ENCODE data around the gene ATP6V0A4.

ATP6V0A4 gene

GRCh38 chr7:138663725-138664710 lies 134.0 kb downstream of the ATP6V0A4 start:
- DNase-seq (ENCODE audit: low spot score) (no peak), ATAC-seq (ENCODE audit: low read depth) (peak; percentile 60)
- Histone ChIP-seq H3K27ac (ENCODE audit: poor library complexity, severe bottlenecking) (no peak overlapping the region), H3K27me3 (ENCODE audit: insufficient read depth, poor library complexity, severe bottlenecking) (no peaks in the 10 kb centered on the region), H3K4me3 (ENCODE audit: severe bottlenecking) (peak overlapping the region; percentile 23), H3K4me1 (ENCODE audit: insufficient read depth, poor library complexity, severe bottlenecking) (no peaks in the 10 kb centered on the region), H3K9me3 (ENCODE audit: severe bottlenecking) (no peaks in the 10 kb centered on the region), H3K36me3 (ENCODE audit: low read depth) (no peaks in the 10 kb centered on the region)
- TF ChIP-seq, protein P1, sequence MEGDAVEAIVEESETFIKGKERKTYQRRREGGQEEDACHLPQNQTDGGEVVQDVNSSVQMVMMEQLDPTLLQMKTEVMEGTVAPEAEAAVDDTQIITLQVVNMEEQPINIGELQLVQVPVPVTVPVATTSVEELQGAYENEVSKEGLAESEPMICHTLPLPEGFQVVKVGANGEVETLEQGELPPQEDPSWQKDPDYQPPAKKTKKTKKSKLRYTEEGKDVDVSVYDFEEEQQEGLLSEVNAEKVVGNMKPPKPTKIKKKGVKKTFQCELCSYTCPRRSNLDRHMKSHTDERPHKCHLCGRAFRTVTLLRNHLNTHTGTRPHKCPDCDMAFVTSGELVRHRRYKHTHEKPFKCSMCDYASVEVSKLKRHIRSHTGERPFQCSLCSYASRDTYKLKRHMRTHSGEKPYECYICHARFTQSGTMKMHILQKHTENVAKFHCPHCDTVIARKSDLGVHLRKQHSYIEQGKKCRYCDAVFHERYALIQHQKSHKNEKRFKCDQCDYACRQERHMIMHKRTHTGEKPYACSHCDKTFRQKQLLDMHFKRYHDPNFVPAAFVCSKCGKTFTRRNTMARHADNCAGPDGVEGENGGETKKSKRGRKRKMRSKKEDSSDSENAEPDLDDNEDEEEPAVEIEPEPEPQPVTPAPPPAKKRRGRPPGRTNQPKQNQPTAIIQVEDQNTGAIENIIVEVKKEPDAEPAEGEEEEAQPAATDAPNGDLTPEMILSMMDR (IDR thresholded peaks at IDR 0.05; ENCODE audit: poor library complexity, severe bottlenecking), result no peak

- H3K9me3 ChIP-seq (ENCODE audit: severe bottlenecking), result no peaks in the 10 kb centered on the region
- TF ChIP-seq, protein P1 (IDR thresholded peaks at IDR 0.05; ENCODE audit: poor library complexity, severe bottlenecking), result no peak
- DNase-seq (ENCODE audit: low spot score) (no peak), ATAC-seq (ENCODE audit: low read depth) (no peak)
- H3K27ac ChIP-seq (ENCODE audit: poor library complexity, severe bottlenecking), result no peak overlapping the region
- H3K27me3 ChIP-seq (ENCODE audit: insufficient read depth, poor library complexity, severe bottlenecking), result no peaks in the 10 kb centered on the region
- H3K4me3 ChIP-seq (ENCODE audit: severe bottlenecking), result no peak overlapping the region
- no peaks in the 10 kb centered on the region for H3K4me1 ChIP-seq (ENCODE audit: insufficient read depth, poor library complexity, severe bottlenecking)
- no peaks in the 10 kb centered on the region for H3K36me3 ChIP-seq (ENCODE audit: low read depth)
These were observed 135.0 kb downstream of the ATP6V0A4 start for GRCh38 chr7:138662991-138663320.

DNA sequence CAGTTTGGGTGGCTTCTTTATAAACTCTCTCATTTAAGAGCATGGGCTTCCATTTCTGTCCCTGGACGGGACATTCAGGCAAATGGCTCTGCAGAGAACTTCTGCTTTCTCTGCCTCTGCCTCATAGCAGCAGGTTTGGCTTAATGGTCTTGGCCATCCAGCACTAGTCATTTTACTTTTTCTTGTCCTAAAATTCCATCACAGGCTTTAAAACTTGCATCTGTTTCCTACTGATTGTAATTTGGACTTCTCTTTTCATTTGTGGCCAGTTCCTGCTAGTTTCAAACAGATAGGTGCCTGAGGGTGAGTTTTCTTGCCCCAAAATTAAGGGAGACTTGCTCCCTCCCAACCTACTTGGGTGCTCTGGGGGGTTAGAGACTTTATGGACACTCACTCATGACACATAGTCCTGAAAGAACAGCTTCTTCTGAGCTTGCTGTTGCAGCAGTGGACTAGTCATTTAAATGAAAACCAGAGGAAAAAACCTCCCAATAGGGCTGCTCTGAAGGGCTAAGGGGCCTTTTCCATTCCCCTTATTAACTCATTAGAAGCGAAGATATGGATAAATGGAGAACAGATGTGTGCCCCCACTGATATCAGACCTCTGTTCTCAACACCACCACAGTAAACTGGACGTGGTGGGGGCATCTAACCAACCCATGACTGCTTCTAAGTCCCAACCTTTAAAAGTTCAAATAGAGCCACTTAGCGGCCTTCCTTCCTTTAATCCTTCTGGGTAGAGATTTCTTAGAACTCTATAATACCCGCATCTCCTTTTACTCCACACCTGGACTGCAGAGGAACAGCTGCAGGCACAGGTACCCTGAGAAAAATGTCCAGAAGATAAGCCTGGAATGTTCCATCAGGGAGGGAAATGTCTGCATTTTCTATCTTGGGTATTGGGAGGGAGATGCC lies 135.7 kb downstream of the ATP6V0A4 start:
- H3K27me3 ChIP-seq (ENCODE audit: insufficient read depth, poor library complexity, severe bottlenecking), result no peaks in the 10 kb centered on the region
- no peak overlapping the region for H3K4me3 ChIP-seq (ENCODE audit: severe bottlenecking)
- ATAC-seq (ENCODE audit: low read depth) (no peak), DNase-seq (ENCODE audit: low spot score) (no peak)
- TF ChIP-seq, protein P1 (IDR thresholded peaks at IDR 0.05; ENCODE audit: poor library complexity, severe bottlenecking), result no peak
- H3K27ac ChIP-seq (ENCODE audit: poor library complexity, severe bottlenecking), result no peak overlapping the region
- no peaks in the 10 kb centered on the region for H3K9me3 ChIP-seq (ENCODE audit: severe bottlenecking)
- no peaks in the 10 kb centered on the region for H3K36me3 ChIP-seq (ENCODE audit: low read depth)
- no peaks in the 10 kb centered on the region for H3K4me1 ChIP-seq (ENCODE audit: insufficient read depth, poor library complexity, severe bottlenecking)

DNA sequence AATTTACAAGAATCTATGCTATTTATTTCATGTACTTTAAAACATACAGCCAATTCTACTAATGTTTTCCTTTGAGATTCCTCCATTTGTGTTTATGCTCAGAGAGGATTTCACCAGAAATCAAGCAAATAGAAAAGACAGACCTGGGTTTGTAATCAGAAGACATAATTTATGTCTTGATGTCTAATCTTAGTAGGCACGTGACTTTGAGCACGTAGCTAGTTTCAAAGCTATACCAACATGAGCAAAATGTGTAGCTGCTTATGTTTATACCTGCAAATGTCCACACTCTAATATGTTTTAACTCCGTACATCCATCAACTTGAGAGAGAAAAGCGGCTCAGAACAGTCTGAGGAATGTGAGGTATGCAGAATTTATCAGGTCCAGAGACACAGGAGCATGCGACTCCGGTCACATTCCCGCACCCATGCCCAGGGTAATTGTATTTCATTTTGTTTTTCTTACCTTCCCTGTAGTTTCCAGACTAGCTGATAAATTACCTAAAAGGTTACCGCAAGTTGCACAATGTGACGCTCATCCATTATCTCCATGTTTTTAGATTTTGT lies 136.8 kb downstream of the ATP6V0A4 start:
- Histone ChIP-seq H3K27me3 (ENCODE audit: insufficient read depth, poor library complexity, severe bottlenecking) (no peaks in the 10 kb centered on the region), H3K4me3 (ENCODE audit: severe bottlenecking) (no peak overlapping the region), H3K36me3 (ENCODE audit: low read depth) (no peaks in the 10 kb centered on the region), H3K4me1 (ENCODE audit: insufficient read depth, poor library complexity, severe bottlenecking) (no peaks in the 10 kb centered on the region), H3K27ac (ENCODE audit: poor library complexity, severe bottlenecking) (no peak overlapping the region), H3K9me3 (ENCODE audit: severe bottlenecking) (no peaks in the 10 kb centered on the region)
- TF ChIP-seq, protein P1 (IDR thresholded peaks at IDR 0.05; ENCODE audit: poor library complexity, severe bottlenecking), result no peak
- DNase-seq (ENCODE audit: low spot score) (no peak), ATAC-seq (ENCODE audit: low read depth) (no peak)

Measured in RWPE2 (cell line).